ENCODE measurements around the gene FGGY. TPM values are rescaled to one million over a fixed set of nuclear protein-coding genes. Genes with fewer than 3 reads are reported as not detected.

The FGGY gene
- total RNA-seq, 1 experiment from 2014 or later: 9.7 TPM

DNA sequence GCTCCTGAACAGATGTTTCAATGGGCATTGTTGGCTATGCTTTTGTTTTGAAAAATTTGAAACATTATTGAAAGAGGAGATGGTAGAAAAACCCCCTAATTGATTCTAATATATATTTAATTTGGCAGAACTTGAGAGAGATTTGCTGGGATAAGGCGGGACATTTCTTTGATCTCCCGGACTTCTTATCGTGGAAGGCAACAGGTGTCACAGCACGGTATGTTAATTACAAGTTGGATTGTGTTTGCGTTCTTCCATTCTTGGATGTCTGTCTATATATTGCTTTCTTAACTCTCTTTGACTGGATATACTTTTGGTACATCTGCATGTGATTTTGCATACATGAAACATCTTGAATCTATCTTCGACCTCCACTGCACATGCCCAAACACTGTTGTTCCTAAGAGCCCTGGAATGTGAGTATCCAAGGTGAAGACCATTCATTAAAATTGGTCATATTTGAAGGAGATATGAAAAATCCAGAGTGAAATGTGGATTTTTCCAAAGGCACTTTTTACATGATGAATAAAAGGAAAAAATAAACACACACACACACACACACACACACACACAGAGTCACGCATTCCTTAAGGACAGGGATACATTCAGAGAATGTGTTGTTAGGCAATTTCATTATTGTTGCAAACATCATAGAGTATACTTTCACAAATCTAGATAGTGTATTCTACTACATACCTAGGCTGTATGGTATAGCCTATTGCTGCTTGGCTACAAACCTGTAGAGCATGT lies 81.9 kb downstream of the FGGY start:
- no peak for DNase-seq (ENCODE audit: low read depth)

- DNase-seq (ENCODE audit: low read depth): no peak
Measured at GRCh38 chr1:59379371-59379728, 82.5 kb downstream of the FGGY start.

GRCh38 chr1:59383963-59384362 lies 87.1 kb downstream of the FGGY start:
- no peak for DNase-seq (ENCODE audit: low read depth)

DNA sequence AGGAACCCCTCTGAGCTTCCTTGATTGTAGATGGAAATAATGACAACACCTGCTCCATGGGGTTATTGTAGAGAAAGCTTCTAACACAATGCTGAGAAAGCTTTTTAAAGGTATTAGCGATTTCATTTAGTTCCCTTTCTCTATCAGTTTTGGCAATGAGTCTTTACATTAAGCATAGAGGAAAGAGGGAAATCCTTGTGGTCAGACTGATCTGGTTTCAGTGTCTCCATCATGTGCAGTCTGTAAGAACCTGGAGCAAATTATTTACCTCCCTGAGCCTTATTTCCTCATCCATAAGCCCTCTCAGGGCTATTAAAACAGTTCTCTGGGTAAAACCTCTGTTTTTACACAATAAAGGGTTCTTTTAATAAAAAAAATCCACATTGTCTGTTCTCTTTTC lies 87.5 kb downstream of the FGGY start:
- DNase-seq (ENCODE audit: low read depth): no peak

DNA sequence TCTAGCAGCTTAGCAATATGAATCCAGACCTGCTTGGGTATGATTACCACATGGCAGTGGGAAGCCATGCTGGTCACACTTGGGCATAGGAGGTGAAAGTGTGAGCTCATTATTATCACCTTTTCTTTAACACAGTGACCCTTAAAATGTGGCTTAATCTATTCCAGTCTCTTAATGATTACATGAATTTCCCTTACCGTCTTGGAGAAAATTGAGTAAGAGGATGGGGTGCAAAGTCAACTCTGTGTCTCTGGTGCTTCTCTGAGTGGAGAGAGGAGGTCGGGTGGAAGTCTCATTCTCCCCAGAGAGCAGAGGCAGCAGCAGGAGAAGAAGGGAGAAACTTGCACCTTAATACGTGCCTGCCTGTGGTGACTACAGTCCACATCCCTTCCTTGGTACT lies 91.3 kb downstream of the FGGY start:
- DNase-seq (ENCODE audit: low read depth): no peak

- DNase-seq (ENCODE audit: low read depth): no peak
Measured at GRCh38 chr1:59389847-59390246, 93.0 kb downstream of the FGGY start.

- DNase-seq (ENCODE audit: low read depth): no peak
Measured at GRCh38 chr1:59390307-59390706, 93.4 kb downstream of the FGGY start.

GRCh38 chr1:59391212-59392179 lies 94.6 kb downstream of the FGGY start:
- no peak for DNase-seq (ENCODE audit: low read depth)

GRCh38 chr1:59393211-59394180 lies 96.6 kb downstream of the FGGY start:
- peak; percentile 54 for DNase-seq (ENCODE audit: low read depth)

GRCh38 chr1:59394706-59395425 lies 98.0 kb downstream of the FGGY start:
- no peak for DNase-seq (ENCODE audit: low read depth)

DNA sequence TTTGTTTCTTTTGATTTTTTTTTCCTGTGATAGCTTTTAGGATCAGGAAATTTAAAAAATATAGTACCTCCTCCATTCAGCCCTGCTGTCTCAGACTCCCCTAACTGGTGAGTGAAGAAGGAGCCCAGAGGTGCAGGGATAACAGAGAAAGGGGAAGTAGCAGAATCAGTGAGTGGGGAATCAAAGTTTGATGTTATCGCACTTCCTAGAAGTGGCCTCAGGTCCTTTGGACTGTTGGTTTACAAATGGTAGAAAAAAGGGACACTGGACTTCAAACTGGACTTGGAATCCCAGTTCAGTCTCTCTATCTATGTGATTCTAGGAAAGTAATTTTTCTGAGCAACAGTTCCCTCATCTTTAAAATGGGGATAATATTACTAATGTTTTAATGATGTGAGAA lies 99.5 kb downstream of the FGGY start:
- no peak for DNase-seq (ENCODE audit: low read depth)

DNA sequence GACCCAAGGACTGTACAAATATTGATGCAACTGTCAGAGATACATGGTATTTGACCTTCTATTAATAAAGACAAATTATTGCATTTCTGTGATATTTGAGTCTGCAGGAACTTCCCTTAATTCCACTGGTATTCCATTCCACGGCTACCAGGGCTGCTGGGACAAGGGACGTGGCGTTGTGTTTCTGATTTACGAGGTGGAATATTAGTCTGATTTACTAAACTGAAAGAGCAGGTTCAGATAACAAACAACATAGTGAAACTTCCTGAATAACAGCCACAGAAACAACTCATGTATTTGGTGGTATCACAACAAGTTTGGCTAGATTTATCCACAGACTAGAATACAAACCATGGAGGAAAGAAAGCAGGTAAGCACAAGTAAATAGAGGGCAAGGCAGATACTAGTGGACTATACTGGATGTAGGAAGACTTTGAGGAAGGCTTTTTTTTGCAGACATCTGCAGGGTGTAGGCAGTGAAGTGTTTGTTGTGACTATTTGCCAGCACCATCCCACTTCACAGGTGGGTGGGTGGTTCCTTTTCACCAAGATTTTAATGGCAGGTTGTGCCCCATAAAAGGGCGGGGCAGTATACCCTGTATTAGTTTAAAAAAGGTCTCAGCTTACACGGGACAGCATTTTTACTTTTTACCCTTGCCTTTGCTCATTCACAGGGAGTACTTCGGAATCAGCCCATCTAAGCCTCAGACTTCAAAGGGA lies 100.4 kb downstream of the FGGY start:
- no peak for DNase-seq (ENCODE audit: low read depth)

DNA sequence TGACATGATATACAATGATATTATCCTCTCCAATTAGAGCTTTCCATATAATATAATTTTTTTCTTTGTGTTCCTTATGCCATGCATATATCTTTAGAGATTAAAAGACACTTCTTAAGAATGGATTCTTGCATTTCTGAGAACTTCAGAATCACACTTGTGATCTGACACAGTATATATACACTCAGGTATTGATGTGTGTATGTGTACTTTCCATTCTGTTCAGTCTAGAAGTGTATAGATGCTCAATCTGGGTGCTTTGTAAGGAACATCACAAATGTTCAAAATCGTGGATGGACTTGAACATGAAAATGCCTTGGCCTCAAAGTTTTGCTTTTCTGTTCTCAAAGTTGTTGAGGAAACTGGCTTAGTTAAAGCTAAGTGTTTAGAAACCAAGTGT lies 102.7 kb downstream of the FGGY start:
- no peak for DNase-seq (ENCODE audit: low read depth)

DNA sequence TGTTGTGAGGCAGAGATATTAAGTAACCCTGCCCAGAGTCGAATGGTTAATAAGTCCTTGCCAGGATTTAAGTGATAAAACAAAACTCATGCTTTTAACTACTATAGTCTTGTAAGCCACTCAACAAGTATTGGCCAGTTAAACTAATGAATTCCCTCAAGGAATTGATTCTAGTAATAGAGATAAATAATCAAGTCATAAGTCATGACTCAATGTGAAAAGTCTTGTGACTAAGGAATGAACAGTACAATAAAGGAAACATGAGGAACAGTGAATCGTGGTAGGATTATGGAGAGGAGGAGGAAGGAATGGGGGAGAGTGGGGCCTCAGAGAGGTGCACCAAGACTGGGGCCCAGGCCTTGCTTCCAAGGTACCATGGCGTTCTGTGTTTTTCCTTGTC lies 104.7 kb downstream of the FGGY start:
- DNase-seq (ENCODE audit: low read depth): peak; percentile 16

DNA sequence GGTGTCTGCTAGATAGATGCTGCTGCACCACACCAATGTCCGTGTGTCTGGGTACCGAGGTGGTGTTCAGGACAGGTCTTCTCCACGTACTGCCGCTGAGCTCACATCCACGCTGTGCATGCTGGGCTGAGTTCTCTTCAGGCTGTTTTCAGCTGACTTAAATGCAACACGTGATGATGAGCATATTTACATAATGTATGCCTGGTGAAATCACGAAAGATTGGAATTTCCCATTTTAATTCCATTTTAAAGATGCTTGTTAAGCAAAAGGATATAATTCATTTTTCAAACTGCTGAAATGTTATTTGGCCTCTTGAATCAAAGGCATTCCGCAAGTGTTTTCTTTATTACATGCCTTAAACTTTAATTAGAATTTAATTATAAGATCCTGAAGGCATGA lies 107.9 kb downstream of the FGGY start:
- no peak for DNase-seq (ENCODE audit: low read depth)

GRCh38 chr1:59406437-59407164 lies 109.7 kb downstream of the FGGY start:
- DNase-seq (ENCODE audit: low read depth): no peak

DNA sequence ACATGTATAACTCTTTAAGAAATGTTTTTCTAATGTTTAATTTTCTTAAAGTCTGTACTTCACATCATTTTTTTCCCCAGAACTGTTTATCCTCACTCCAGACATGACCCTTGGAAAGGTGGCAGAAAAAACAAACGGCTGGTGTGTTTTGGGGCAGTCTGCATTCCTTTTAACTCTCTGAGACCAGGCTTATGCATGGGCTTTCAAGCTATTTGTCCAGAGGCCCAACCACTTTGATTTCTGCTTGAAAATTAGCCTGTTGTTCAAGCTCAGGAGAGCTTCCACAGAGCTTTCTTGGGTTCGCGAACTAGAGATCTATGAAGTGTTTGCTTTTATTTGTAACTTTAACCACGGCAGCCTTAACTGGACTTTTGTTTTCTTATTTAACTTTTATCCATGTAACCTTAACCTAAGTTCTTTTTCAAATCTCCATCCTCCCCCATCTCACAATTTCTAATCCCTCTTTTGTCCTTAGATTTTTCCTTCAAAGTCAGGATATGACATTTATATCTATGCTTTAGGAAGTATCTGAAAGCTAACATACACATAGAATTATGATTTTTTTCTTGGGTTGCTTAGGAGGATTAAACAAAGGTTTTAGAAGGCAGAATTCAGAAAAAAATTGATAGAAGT lies 111.8 kb downstream of the FGGY start:
- no peak for DNase-seq (ENCODE audit: low read depth)

DNA sequence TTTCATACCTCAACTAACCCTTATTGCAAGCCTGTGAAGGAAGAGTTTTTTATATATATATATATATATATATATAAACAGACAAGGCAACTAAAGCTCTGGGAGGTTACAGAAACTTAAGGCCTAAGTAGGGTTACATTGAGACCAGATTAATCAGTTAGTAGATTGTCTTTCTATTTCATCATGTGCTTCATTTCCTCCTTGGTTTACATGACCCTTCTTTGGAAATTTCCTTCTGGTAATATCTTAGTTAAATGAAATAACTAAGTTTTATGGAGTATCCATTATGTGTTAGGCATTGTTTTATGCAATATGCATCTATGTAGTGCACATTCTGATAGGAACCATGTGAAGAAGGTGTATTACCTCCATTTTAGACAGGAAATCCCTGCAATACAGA lies 112.7 kb downstream of the FGGY start:
- no peak for DNase-seq (ENCODE audit: low read depth)

- DNase-seq (ENCODE audit: low read depth): no peak
Measured at GRCh38 chr1:59409986-59410385, 113.1 kb downstream of the FGGY start.
